Measurements from ENCODE around the gene MIOS.
"Not testable (repeated sequence)": the region's sequence is repeated elsewhere in the genome, so short reads cannot be mapped to it uniquely, and the experiment has no call there.

The MIOS gene

GRCh38 chr7:7651479-7651878 is 84.8 kb downstream of the MIOS start:
- no peak for DNase-seq

- DNase-seq: no peak
These were observed 86.3 kb downstream of the MIOS start for GRCh38 chr7:7652798-7653540.

- peak in 1 of 2 donors; percentile 39 for DNase-seq
These were observed 87.0 kb downstream of the MIOS start for GRCh38 chr7:7653593-7654187.

- no peak for DNase-seq
These were observed 88.5 kb downstream of the MIOS start for GRCh38 chr7:7654964-7655715.

- not testable (repeated sequence) for DNase-seq
These were observed 89.8 kb downstream of the MIOS start for GRCh38 chr7:7656459-7656858.

Data from inflammatory macrophage treated with lipopolysaccharide for 1 hour (primary cell).